Peyer's patch (tissue), 4 donors: ENCODE data around the gene TJP2. TPM values are rescaled to one million over a fixed set of nuclear protein-coding genes. Genes with fewer than 3 reads are reported as not detected.

Source experiments
- DNase-seq, 3 donors: peaks; one replicate each; pipeline ENCODE4 v3.0.0-alpha.2; 2017 to 2019
- H3K27ac ChIP-seq, 4 donors: fragments of 200-600 bp; sonication (generic); one replicate each; pipeline ENCODE4 v1.5.1; 2016 to 2019
- H3K27me3 ChIP-seq, 2 donors: fragments of 200-600 bp; sonication (generic); one replicate each; pipeline ENCODE4 v1.5.1; 2019
- H3K36me3 ChIP-seq, 3 donors: fragments of 200-600 bp; sonication (generic); one replicate each; pipeline ENCODE4 v1.5.1; 2016 to 2019
- H3K4me1 ChIP-seq, 4 donors: fragments of 200-600 bp; sonication (generic); one replicate each; pipeline ENCODE4 v1.5.1; 2016 to 2019
- H3K4me3 ChIP-seq, 4 donors: fragments of 200-600 bp; sonication (generic); 1 replicate in 3 of 4; 2 replicates in 1 of 4; pipeline ENCODE4 v1.5.1; 2016 to 2019; ENCODE audit warnings: mild to moderate bottlenecking in 1 of 4
- H3K9me3 ChIP-seq, 4 donors: fragments of 200-600 bp; sonication (generic); one replicate each; pipeline ENCODE4 v1.5.1; 2016 to 2019; ENCODE audit warnings: mild to moderate bottlenecking in 1 of 4
- POLR2A ChIP-seq, 2 donors: fragments of 450-650 bp; IDR thresholded peaks; one replicate each; pipeline ENCODE4 v1.5.1; 2017; ENCODE audit warnings: antibody characterized with exemption in 2 of 2, mild to moderate bottlenecking in 2 of 2, moderate library complexity in 2 of 2
- total RNA-seq, 4 donors: library from RNA; depleted of rRNA; stranded (reverse); fragments of >200 nt; gene quantifications; one replicate each; pipeline ENCODE4 v1.1.0, GENCODE V29; 2016
- TF ChIP-seq, protein P1 (sequence below), 6 experiments: fragments of 450-650 bp in 4 of 6; fragments of 200-600 bp in 2 of 6; sonication (generic) in 1 of 6; IDR thresholded peaks; one replicate each; pipeline ENCODE4 v1.5.1; 2017 to 2019; ENCODE audit warnings: antibody characterized with exemption in 6 of 6, mild to moderate bottlenecking in 3 of 6, moderate library complexity in 1 of 6

TJP2 gene
- total RNA-seq, 4 donors from 2014 or later: 102 to 405 (median 263) TPM

DNA sequence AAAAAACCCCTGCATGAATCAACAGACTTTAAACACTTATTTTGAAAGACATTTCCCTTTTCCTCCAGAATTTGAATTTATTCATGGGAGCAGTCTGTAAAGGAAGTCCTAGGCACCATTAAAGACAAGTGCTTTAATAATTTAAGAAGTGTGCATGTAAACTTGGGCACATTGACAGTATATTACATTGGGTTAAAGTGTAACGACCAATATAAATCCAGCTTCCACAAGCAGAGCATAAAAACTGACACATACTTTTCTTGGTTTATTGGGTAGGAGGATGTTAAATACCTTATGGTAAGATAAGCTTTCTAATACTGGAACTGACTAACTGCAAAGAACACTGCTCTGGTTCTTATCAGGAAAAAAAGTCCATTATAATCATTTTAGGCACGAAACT, 149.8 kb downstream of the TJP2 start:
- no peak for TF ChIP-seq POLR2A (IDR thresholded peaks at IDR 0.05)
- TF ChIP-seq, protein P1, sequence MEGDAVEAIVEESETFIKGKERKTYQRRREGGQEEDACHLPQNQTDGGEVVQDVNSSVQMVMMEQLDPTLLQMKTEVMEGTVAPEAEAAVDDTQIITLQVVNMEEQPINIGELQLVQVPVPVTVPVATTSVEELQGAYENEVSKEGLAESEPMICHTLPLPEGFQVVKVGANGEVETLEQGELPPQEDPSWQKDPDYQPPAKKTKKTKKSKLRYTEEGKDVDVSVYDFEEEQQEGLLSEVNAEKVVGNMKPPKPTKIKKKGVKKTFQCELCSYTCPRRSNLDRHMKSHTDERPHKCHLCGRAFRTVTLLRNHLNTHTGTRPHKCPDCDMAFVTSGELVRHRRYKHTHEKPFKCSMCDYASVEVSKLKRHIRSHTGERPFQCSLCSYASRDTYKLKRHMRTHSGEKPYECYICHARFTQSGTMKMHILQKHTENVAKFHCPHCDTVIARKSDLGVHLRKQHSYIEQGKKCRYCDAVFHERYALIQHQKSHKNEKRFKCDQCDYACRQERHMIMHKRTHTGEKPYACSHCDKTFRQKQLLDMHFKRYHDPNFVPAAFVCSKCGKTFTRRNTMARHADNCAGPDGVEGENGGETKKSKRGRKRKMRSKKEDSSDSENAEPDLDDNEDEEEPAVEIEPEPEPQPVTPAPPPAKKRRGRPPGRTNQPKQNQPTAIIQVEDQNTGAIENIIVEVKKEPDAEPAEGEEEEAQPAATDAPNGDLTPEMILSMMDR (IDR thresholded peaks at IDR 0.05): no peak
- Histone ChIP-seq H3K27me3 (peaks cover 0 to 3% of the 10 kb centered on the region in 2 donors), H3K27ac (no peak overlapping the region), H3K9me3 (no peaks in the 10 kb centered on the region), H3K4me3 (no peak overlapping the region), H3K36me3 (no peaks in the 10 kb centered on the region), H3K4me1 (peaks cover 0 to 12% (median 0%) of the 10 kb centered on the region in 4 donors)
- no peak for DNase-seq

Other genes starting within 250 kb of the TJP2 start
- not detected for gene PRKACG, start 160.2 kb upstream of the TJP2 start, total RNA-seq
- 1 to 10 TPM; 1.7 to 4.2 (median 2.7) TPM for gene FXN, start 138.5 kb upstream of the TJP2 start, total RNA-seq
- 10 to 100 TPM in 1 of 4 donors, 1 to 10 TPM in 2, under 1 TPM in 1; 0.70 to 19.8 (median 3.5) TPM for gene ENTREP1, start 150.9 kb downstream of the TJP2 start, total RNA-seq